Activated B cell treated with CpG ODN at 0.5 μM for 24 hours (primary cell): ENCODE results near the gene GP1BA. TPM values are rescaled to one million over a fixed set of nuclear protein-coding genes. Genes with fewer than 3 reads are reported as not detected.

Experiments used
- ATAC-seq: fragments of 200-7000 bp; cut with Tn5 transposase; one replicate; pipeline ENCODE4 v1.10.0; 2021; ENCODE audit warnings: low read depth, mild to moderate bottlenecking, moderate library complexity
- CTCF ChIA-PET: fragments of 350-600 bp; sonication (Branson Sonifier 250); formaldehyde crosslinking; loops from one replicate; lab custom pipeline; 2021; ENCODE audit warnings: antibody characterized with exemption; lab: Charles Lee
- POLR2A ChIA-PET: fragments of 350-600 bp; sonication (Branson Sonifier 250); formaldehyde crosslinking; loops from one replicate; lab custom pipeline; 2021; ENCODE audit warnings: antibody characterized with exemption; lab: Charles Lee
- DNase-seq: peaks from one replicate; pipeline ENCODE4 v3.0.0; 2022
- H3K27ac Mint-ChIP-seq: one replicate; pipeline ENCODE4 v1.8.0; 2020; ENCODE audit warnings: mixed read lengths
- H3K27me3 Mint-ChIP-seq: one replicate; pipeline ENCODE4 v1.8.0; 2021; ENCODE audit warnings: mixed read lengths
- H3K36me3 Mint-ChIP-seq: one replicate; pipeline ENCODE4 v1.8.0; 2021; ENCODE audit warnings: low read depth, mixed read lengths
- H3K4me1 Mint-ChIP-seq: one replicate; pipeline ENCODE4 v1.8.0; 2021; ENCODE audit warnings: mixed read lengths
- H3K4me3 Mint-ChIP-seq: one replicate; pipeline ENCODE4 v1.8.0; 2020; ENCODE audit warnings: mild to moderate bottlenecking, mixed read lengths
- H3K9me3 Mint-ChIP-seq: one replicate; pipeline ENCODE4 v1.8.0; 2020; ENCODE audit warnings: mixed read lengths
- intact Hi-C: fragments of 100-400 bp; cut with micrococcal nuclease; formaldehyde crosslinking; loops from one replicate; pipeline ENCODE4 v1.15.1; 2024
- total RNA-seq: library from RNA; stranded (reverse); gene quantifications from 2 replicates; pipeline ENCODE4 v1.2.3, GENCODE V29; 2022
- TF ChIP-seq, protein P1 (sequence below): fragments of 200-600 bp; IDR thresholded peaks from one replicate; pipeline ENCODE4 v1.8.0; 2022; ENCODE audit warnings: antibody characterized with exemption, mild to moderate bottlenecking

GP1BA gene
- total RNA-seq, 1 donor from 2014 or later = not detected

GRCh38 chr17:4947411-4948165, 15.5 kb downstream of the GP1BA start:
- intact Hi-C loops = loop anchor here (2.0 to 10.0 kb wide), 9 partner anchors 39 to 1035 kb away; partner anchors contain the start of genes ARRB2, ATP2A3, MED11 and NUP88
- peaks cover 46% of the 10 kb centered on the region for H3K36me3 Mint-ChIP-seq
- ATAC-seq = peak; percentile 6
- ChIA-PET POLR2A (interaction anchor here (0.6 to 12.1 kb wide), 29 partner anchors 8 to 1033 kb away, joined by 3 to 391 read pairs (median 6); partner anchors contain the start of genes ARRB2, C17orf107, CAMTA2 and CHRNE), CTCF (interaction anchor here (1.0 to 1.6 kb wide), 3 partner anchors 8 to 39 kb away, joined by 3 to 4 read pairs (median 3); partner anchors contain the start of genes RNF167 and SLC25A11)
- peak; percentile 66 for DNase-seq
- TF ChIP-seq, protein P1, sequence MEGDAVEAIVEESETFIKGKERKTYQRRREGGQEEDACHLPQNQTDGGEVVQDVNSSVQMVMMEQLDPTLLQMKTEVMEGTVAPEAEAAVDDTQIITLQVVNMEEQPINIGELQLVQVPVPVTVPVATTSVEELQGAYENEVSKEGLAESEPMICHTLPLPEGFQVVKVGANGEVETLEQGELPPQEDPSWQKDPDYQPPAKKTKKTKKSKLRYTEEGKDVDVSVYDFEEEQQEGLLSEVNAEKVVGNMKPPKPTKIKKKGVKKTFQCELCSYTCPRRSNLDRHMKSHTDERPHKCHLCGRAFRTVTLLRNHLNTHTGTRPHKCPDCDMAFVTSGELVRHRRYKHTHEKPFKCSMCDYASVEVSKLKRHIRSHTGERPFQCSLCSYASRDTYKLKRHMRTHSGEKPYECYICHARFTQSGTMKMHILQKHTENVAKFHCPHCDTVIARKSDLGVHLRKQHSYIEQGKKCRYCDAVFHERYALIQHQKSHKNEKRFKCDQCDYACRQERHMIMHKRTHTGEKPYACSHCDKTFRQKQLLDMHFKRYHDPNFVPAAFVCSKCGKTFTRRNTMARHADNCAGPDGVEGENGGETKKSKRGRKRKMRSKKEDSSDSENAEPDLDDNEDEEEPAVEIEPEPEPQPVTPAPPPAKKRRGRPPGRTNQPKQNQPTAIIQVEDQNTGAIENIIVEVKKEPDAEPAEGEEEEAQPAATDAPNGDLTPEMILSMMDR = no peak
- peak overlapping the region; percentile 100 for H3K27ac Mint-ChIP-seq
- no peaks in the 10 kb centered on the region for H3K9me3 Mint-ChIP-seq
- H3K4me1 Mint-ChIP-seq = peaks cover 58% of the 10 kb centered on the region
- peaks cover 2% of the 10 kb centered on the region for H3K27me3 Mint-ChIP-seq
- H3K4me3 Mint-ChIP-seq = peak overlapping the region; percentile 100

GRCh38 chr17:4948166-4948930, 16.3 kb downstream of the GP1BA start, which contains the start of gene PFN1:
TSS of gene PFN1 (minus strand) at chr17:4948530. CDS start at chr17:4948394, 136 bp downstream.
- CTCF ChIA-PET = interaction anchor here (0.8 to 1.6 kb wide), 5 partner anchors 8 to 39 kb away, joined by 3 to 5 read pairs (median 3); partner anchors contain the start of genes CAMTA2, RNF167, SLC25A11 and SPAG7
- POLR2A ChIA-PET = interaction anchor here (0.6 to 12.1 kb wide), 24 partner anchors 9 to 1302 kb away, joined by 3 to 391 read pairs (median 6); partner anchors contain the start of genes ARRB2, CAMTA2, CHRNE and CYB5D2
- no peaks in the 10 kb centered on the region for H3K9me3 Mint-ChIP-seq
- peak within 1 kb of the TSS; percentile 100 for H3K4me3 Mint-ChIP-seq
- H3K27ac Mint-ChIP-seq = peak within 1 kb of the TSS; percentile 100
- H3K36me3 Mint-ChIP-seq = peaks cover 39% of the 10 kb centered on the region
- peaks cover 50% of the 10 kb centered on the region for H3K4me1 Mint-ChIP-seq
- intact Hi-C loops = loop anchor here (2.0 to 10.0 kb wide), 9 partner anchors 40 to 1036 kb away; partner anchors contain the start of genes ARRB2, ATP2A3, MED11 and NUP88
- peak; percentile 74 for DNase-seq
- peaks cover 2% of the 10 kb centered on the region for H3K27me3 Mint-ChIP-seq
- ATAC-seq = peak; percentile 54
- TF ChIP-seq, protein P1 = no peak

- ChIA-PET CTCF (interaction anchor here (0.8 to 1.5 kb wide), 4 partner anchors 9 to 40 kb away, joined by 3 to 5 read pairs (median 4); partner anchors contain the start of genes CAMTA2, RNF167, SLC25A11 and SPAG7), POLR2A (interaction anchor here (0.6 to 12.1 kb wide), 20 partner anchors 9 to 1303 kb away, joined by 3 to 391 read pairs (median 8); partner anchors contain the start of genes ARRB2, CAMTA2, CHRNE and CYB5D2)
- H3K36me3 Mint-ChIP-seq = peaks cover 38% of the 10 kb centered on the region
- peak overlapping the region; percentile 100 for H3K4me3 Mint-ChIP-seq
- peaks cover 44% of the 10 kb centered on the region for H3K4me1 Mint-ChIP-seq
- DNase-seq = peak; percentile 74
- H3K27me3 Mint-ChIP-seq = peaks cover 2% of the 10 kb centered on the region
- TF ChIP-seq, protein P1 = no peak
- H3K27ac Mint-ChIP-seq = peak overlapping the region; percentile 100
- intact Hi-C loops = loop anchor here (1.0 to 10.0 kb wide), 13 partner anchors 9 to 1037 kb away; partner anchors contain the start of genes ARRB2, ATP2A3, CAMTA2 and INCA1
- H3K9me3 Mint-ChIP-seq = no peaks in the 10 kb centered on the region
- ATAC-seq = peak; percentile 45
These were observed 16.8 kb downstream of the GP1BA start for GRCh38 chr17:4948931-4949320.

GRCh38 chr17:4949321-4950074, 17.4 kb downstream of the GP1BA start:
- H3K36me3 Mint-ChIP-seq = peaks cover 32% of the 10 kb centered on the region
- peaks cover 2% of the 10 kb centered on the region for H3K27me3 Mint-ChIP-seq
- ChIA-PET CTCF (interaction anchor here (1.4 to 1.5 kb wide), 2 partner anchors 10 to 18 kb away, joined by 3 to 4 read pairs; partner anchors contain the start of genes RNF167, SLC25A11 and SPAG7), POLR2A (interaction anchor here (1.0 to 12.1 kb wide), 15 partner anchors 8 to 129 kb away, joined by 3 to 391 read pairs (median 9); partner anchors contain the start of genes CAMTA2, GP1BA, INCA1 and KIF1C)
- peak overlapping the region; percentile 100 for H3K4me3 Mint-ChIP-seq
- peaks cover 38% of the 10 kb centered on the region for H3K4me1 Mint-ChIP-seq
- TF ChIP-seq, protein P1 = no peak
- H3K27ac Mint-ChIP-seq = peak overlapping the region; percentile 100
- intact Hi-C loops = loop anchor here (1.0 to 10.0 kb wide), 13 partner anchors 9 to 1037 kb away; partner anchors contain the start of genes ARRB2, ATP2A3, CAMTA2 and INCA1
- ATAC-seq (peak; percentile 36), DNase-seq (peak; percentile 80)
- no peaks in the 10 kb centered on the region for H3K9me3 Mint-ChIP-seq
